H9 (cell line): Measurements from ENCODE around the gene TPP2. TPM values are rescaled to one million over a fixed set of nuclear protein-coding genes. Genes with fewer than 3 reads are reported as not detected.

Experiments
- DNase-seq: peaks from one replicate; pipeline ENCODE4 v3.0.0-alpha.2; 2017
- H2AFZ ChIP-seq: one replicate; pipeline ENCODE4 v1.6.1; 2013; ENCODE audit warnings: mild to moderate bottlenecking, low read length, control low read depth, moderate library complexity
- H2AK5ac ChIP-seq: 2 replicates; pipeline ENCODE4 v1.6.1; 2013; ENCODE audit warnings: low read length, control low read depth, mixed read lengths; ENCODE audit not compliant: insufficient read length
- H2BK120ac ChIP-seq: one replicate; pipeline ENCODE4 v1.6.1; 2013; ENCODE audit warnings: low read depth, mild to moderate bottlenecking, low read length, control low read depth, inconsistent platforms; ENCODE audit not compliant: poor library complexity, severe bottlenecking
- H2BK12ac ChIP-seq: 2 replicates; pipeline ENCODE4 v1.6.1; 2013; ENCODE audit warnings: low read length, control low read depth, mixed read lengths, low read depth; ENCODE audit not compliant: insufficient read length
- H2BK15ac ChIP-seq: 2 replicates; pipeline ENCODE4 v1.6.1; 2013; ENCODE audit warnings: low read depth, low read length, control low read depth
- H2BK20ac ChIP-seq: one replicate; pipeline ENCODE4 v1.6.1; 2013; ENCODE audit warnings: low read depth, mild to moderate bottlenecking, low read length, control low read depth, inconsistent platforms; ENCODE audit not compliant: poor library complexity, severe bottlenecking
- H2BK5ac ChIP-seq: 2 replicates; pipeline ENCODE4 v1.6.1; 2013; ENCODE audit warnings: low read length, control low read depth, mixed read lengths; ENCODE audit not compliant: insufficient read length
- H3K14ac ChIP-seq: 2 replicates; pipeline ENCODE4 v1.6.1; 2013; ENCODE audit warnings: low read length, control low read depth; ENCODE audit not compliant: insufficient read depth
- H3K18ac ChIP-seq: 2 replicates; pipeline ENCODE4 v1.6.1; 2013; ENCODE audit warnings: low read depth, mild to moderate bottlenecking, mixed read lengths, low read length, control low read depth; ENCODE audit not compliant: insufficient read length
- H3K23ac ChIP-seq: 2 replicates; pipeline ENCODE4 v1.6.1; 2013; ENCODE audit warnings: low read length, control low read depth, mixed read lengths, low read depth; ENCODE audit not compliant: insufficient read length
- H3K23me2 ChIP-seq: 2 replicates; pipeline ENCODE4 v1.6.1; 2013; ENCODE audit warnings: low read depth, mild to moderate bottlenecking, mixed read lengths, low read length, control low read depth; ENCODE audit not compliant: insufficient read length, poor library complexity, severe bottlenecking
- H3K27ac ChIP-seq: 2 replicates; pipeline ENCODE4 v1.5.1; 2013; ENCODE audit warnings: low read length, control low read depth, mixed read lengths, low read depth; ENCODE audit not compliant: insufficient read length
- H3K27me3 ChIP-seq: 2 replicates; pipeline ENCODE4 v1.6.1; 2013; ENCODE audit warnings: low read length, control low read depth, inconsistent platforms; ENCODE audit not compliant: insufficient read depth
- H3K4ac ChIP-seq: 2 replicates; pipeline ENCODE4 v1.6.1; 2013; ENCODE audit warnings: low read depth, mild to moderate bottlenecking, control low read depth, inconsistent platforms, low read length, moderate library complexity
- H3K4me1 ChIP-seq: 2 replicates; pipeline ENCODE4 v1.6.1; 2013; ENCODE audit warnings: low read length, control low read depth, inconsistent platforms; ENCODE audit not compliant: insufficient read depth
- H3K4me2 ChIP-seq: 2 replicates; pipeline ENCODE4 v1.6.1; 2013; ENCODE audit warnings: low read length, control low read depth, mixed read lengths; ENCODE audit not compliant: insufficient read length, insufficient read depth
- H3K56ac ChIP-seq: 2 replicates; pipeline ENCODE4 v1.6.1; 2013; ENCODE audit warnings: low read depth, mild to moderate bottlenecking, mixed read lengths, low read length, control low read depth; ENCODE audit not compliant: insufficient read length
- H3K79me1 ChIP-seq: 2 replicates; pipeline ENCODE4 v1.6.1; 2013; ENCODE audit warnings: low read depth, mild to moderate bottlenecking, moderate library complexity, low read length, control low read depth, inconsistent platforms; ENCODE audit not compliant: insufficient read depth, poor library complexity, severe bottlenecking
- H3K79me2 ChIP-seq: 2 replicates; pipeline ENCODE4 v1.6.1; 2013; ENCODE audit warnings: low read length, control low read depth, inconsistent platforms; ENCODE audit not compliant: insufficient read depth
- H3K9ac ChIP-seq: 2 replicates; pipeline ENCODE4 v1.6.1; 2013; ENCODE audit warnings: low read length, control low read depth, mixed read lengths; ENCODE audit not compliant: insufficient read length; ENCODE audit errors: extremely low read depth
- H3K9me3 ChIP-seq: one replicate; pipeline ENCODE4 v1.6.1; 2013; ENCODE audit warnings: low read depth, low read length, inconsistent platforms; ENCODE audit not compliant: control insufficient read depth
- H3T11ph ChIP-seq: one replicate; pipeline ENCODE4 v1.6.1; 2013; ENCODE audit warnings: mild to moderate bottlenecking, low read length, control low read depth, inconsistent platforms
- H4K20me1 ChIP-seq: one replicate; pipeline ENCODE4 v1.6.1; 2013; ENCODE audit not compliant: control insufficient read depth, insufficient read length, insufficient read depth
- H4K5ac ChIP-seq: 2 replicates; pipeline ENCODE4 v1.6.1; 2013; ENCODE audit warnings: low read depth, mild to moderate bottlenecking, mixed read lengths, low read length, control low read depth; ENCODE audit not compliant: insufficient read length
- H4K8ac ChIP-seq: replicated peaks from 2 replicates; pipeline ENCODE4 v1.6.1; 2013; ENCODE audit warnings: low read length, control low read depth, mixed read lengths, low read depth; ENCODE audit not compliant: insufficient read length
- H4K91ac ChIP-seq: 2 replicates; pipeline ENCODE4 v1.6.1; 2013; ENCODE audit warnings: low read depth, mild to moderate bottlenecking, moderate library complexity, mixed read lengths, low read length, control low read depth; ENCODE audit not compliant: insufficient read length
- H3K27ac Mint-ChIP-seq, 3 experiments: 2 replicates in 2 of 3; 3 replicates in 1 of 3; pipeline ENCODE4 v1.8.0; 2020 to 2021; ENCODE audit warnings: mixed read lengths in 3 of 3, mild to moderate bottlenecking in 1 of 3, moderate library complexity in 1 of 3
- H3K27me3 Mint-ChIP-seq: 2 replicates; pipeline ENCODE4 v1.8.0; 2021; ENCODE audit warnings: low read depth, mild to moderate bottlenecking, moderate library complexity, mixed read lengths
- H3K36me3 Mint-ChIP-seq, 3 experiments: 2 replicates in 2 of 3; 3 replicates in 1 of 3; pipeline ENCODE4 v1.8.0; 2020 to 2021; ENCODE audit warnings: low read depth in 3 of 3, mixed read lengths in 3 of 3; ENCODE audit not compliant: insufficient read depth in 1 of 3
- H3K4me1 Mint-ChIP-seq, 2 experiments: 2 replicates each; pipeline ENCODE4 v1.8.0; 2020; ENCODE audit warnings: mixed read lengths in 2 of 2
- H3K4me3 Mint-ChIP-seq, 2 experiments: 2 replicates in 1 of 2; 3 replicates in 1 of 2; pipeline ENCODE4 v1.8.0; 2020 to 2021; ENCODE audit warnings: mild to moderate bottlenecking in 2 of 2, mixed read lengths in 2 of 2, moderate library complexity in 1 of 2
- H3K9me3 Mint-ChIP-seq, 2 experiments: 2 replicates in 1 of 2; 3 replicates in 1 of 2; pipeline ENCODE4 v1.8.0; 2020; ENCODE audit warnings: mild to moderate bottlenecking in 2 of 2, mixed read lengths in 2 of 2, moderate library complexity in 1 of 2
- CTCF ChIP-seq: fragments of 200-600 bp; sonication (generic); conservative IDR thresholded peaks from 3 replicates; pipeline ENCODE4 v1.8.0; 2021; ENCODE audit warnings: antibody characterized with exemption, mild to moderate bottlenecking
- WGBS: extraction: QIAGEN DNeasy Blood & Tissue Kit; methylation state at CpG from one replicate; pipeline ENCODE4 v1.1.7; 2013; ENCODE audit warnings: missing lambda C conversion rate, low lambda C conversion rate, mixed read lengths; ENCODE audit not compliant: insufficient read length; ENCODE audit errors: extremely low coverage; 5-methylcytosine and 5-hydroxymethylcytosine counted together
- total RNA-seq: library from RNA; stranded (reverse); gene quantifications from 2 replicates; pipeline ENCODE4 v1.2.1, GENCODE V29; 2021

TPP2 gene
- total RNA-seq, 1 experiment from 2014 or later = 63.5 TPM

GRCh38 chr13:102721800-102722231, 125.0 kb downstream of the TPP2 start:
- Mint-ChIP-seq H3K4me1 (no peaks in the 10 kb centered on the region), H3K27me3 (no peaks in the 10 kb centered on the region), H3K27ac (no peak overlapping the region), H3K9me3 (no peaks in the 10 kb centered on the region; a peak in 1 of 5 replicates), H3K4me3 (no peak overlapping the region), H3K36me3 (no peaks in the 10 kb centered on the region)
- Histone ChIP-seq H2AFZ (no peak overlapping the region), H3K79me2 (no peaks in the 10 kb centered on the region), H2BK5ac (no peak overlapping the region), H2BK120ac (no peak overlapping the region), H3K56ac (no peak overlapping the region), H4K8ac (no peak overlapping the region), H2AK5ac (no peak overlapping the region), H3K9ac (no peak overlapping the region), H3T11ph (no peak overlapping the region), H4K5ac (no peak overlapping the region), H4K91ac (no peak overlapping the region), H3K23ac (no peak overlapping the region), H3K9me3 (no peaks in the 10 kb centered on the region), H4K20me1 (no peaks in the 10 kb centered on the region), H3K27ac (no peak overlapping the region), H3K27me3 (no peaks in the 10 kb centered on the region), H3K23me2 (no peaks in the 10 kb centered on the region), H3K79me1 (no peaks in the 10 kb centered on the region), H2BK15ac (no peak overlapping the region), H3K4ac (no peak overlapping the region), H3K18ac (no peak overlapping the region), H2BK12ac (no peak overlapping the region), H3K4me1 (no peaks in the 10 kb centered on the region), H3K4me2 (no peak overlapping the region), H3K14ac (no peak overlapping the region), H2BK20ac (no peak overlapping the region)
- WGBS = no CpG with 5 or more reads among the region's 1 CpG
- no peak for TF ChIP-seq CTCF
- DNase-seq = no peak
